Activated CD8-positive, alpha-beta T cell treated with anti-CD3 and anti-CD28 coated beads, Interleukin-2, amount 10 ng/mL, durations not matched to agents 7 days and 5 days (primary cell): ENCODE results near the gene MORN2. TPM values are rescaled to one million over a fixed set of nuclear protein-coding genes. Genes with fewer than 3 reads are reported as not detected.
A peak's percentile ranks its signal among the peaks of the same experiment; 100 is the strongest.

Source experiments
- ATAC-seq: fragments of 150-1000 bp; cut with Tn5 transposase; one replicate; pipeline ENCODE4 v1.10.0; 2021; ENCODE audit warnings: moderate library complexity
- CTCF ChIA-PET: fragments of 350-600 bp; sonication (Branson Sonifier 250); formaldehyde crosslinking; loops from one replicate; lab custom pipeline; 2021; ENCODE audit warnings: antibody characterized with exemption; lab: Charles Lee
- POLR2A ChIA-PET: fragments of 350-600 bp; sonication (Branson Sonifier 250); formaldehyde crosslinking; loops from one replicate; lab custom pipeline; 2021; ENCODE audit warnings: antibody characterized with exemption; lab: Charles Lee
- DNase-seq: peaks from one replicate; pipeline ENCODE4 v3.0.0-alpha.2; 2020
- H3K27ac Mint-ChIP-seq: one replicate; pipeline ENCODE4 v1.8.0; 2021; ENCODE audit warnings: mild to moderate bottlenecking, mixed read lengths
- H3K27me3 Mint-ChIP-seq: one replicate; pipeline ENCODE4 v1.8.0; 2021; ENCODE audit warnings: low read depth, mixed read lengths
- H3K36me3 Mint-ChIP-seq: one replicate; pipeline ENCODE4 v1.8.0; 2021; ENCODE audit warnings: low read depth, mixed read lengths
- H3K4me1 Mint-ChIP-seq: one replicate; pipeline ENCODE4 v1.8.0; 2021; ENCODE audit warnings: low read depth, mixed read lengths
- H3K4me3 Mint-ChIP-seq: one replicate; pipeline ENCODE4 v1.8.0; 2021; ENCODE audit warnings: mild to moderate bottlenecking, mixed read lengths
- H3K9me3 Mint-ChIP-seq: one replicate; pipeline ENCODE4 v1.8.0; 2022; ENCODE audit warnings: mixed read lengths; ENCODE audit not compliant: insufficient read depth
- total RNA-seq, 2 experiments: library from RNA; stranded (reverse); gene quantifications; one replicate each; pipeline ENCODE4 v1.2.3, GENCODE V29; 2021

MORN2 gene
- total RNA-seq, 2 experiments from 2014 or later, result 3.3 to 3.6 TPM

DNA sequence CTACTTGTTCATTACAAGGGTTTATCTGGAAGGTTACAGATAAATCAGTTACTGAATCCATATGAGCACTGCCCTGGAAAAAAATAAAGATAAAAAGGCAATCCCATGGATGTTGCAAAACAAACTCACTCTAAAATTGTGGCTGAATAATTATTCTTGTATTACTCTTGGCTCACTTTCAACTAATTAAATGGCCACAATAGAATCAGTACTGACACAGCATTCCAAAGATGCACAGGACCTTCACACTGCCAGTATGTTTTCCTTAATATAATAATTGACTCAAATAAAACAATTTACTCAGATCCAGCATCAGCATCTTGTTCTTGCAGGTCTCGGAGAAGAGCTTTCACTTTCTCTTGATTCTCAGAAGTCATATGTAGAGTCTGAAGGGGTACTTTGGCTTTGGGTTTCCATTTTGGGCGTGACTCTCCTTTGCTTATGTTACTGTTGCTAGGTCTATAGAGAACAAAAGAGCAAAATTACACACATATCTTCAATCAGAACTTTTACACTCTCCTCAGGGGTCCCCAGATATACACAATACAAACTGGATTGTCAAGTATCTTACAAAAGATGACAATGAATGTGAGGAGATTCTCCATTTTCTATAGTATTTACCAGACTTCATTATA, 12.6 kb upstream of the MORN2 start:
- ChIA-PET POLR2A (interaction anchor here (1.0 kb wide), 1 partner anchor 112 kb away, joined by 3 read pairs; the partner anchor contains the start of gene SRSF7), CTCF (no interaction called here)
- Mint-ChIP-seq H3K4me1 (peaks cover 8% of the 10 kb centered on the region), H3K27ac (no peak overlapping the region), H3K36me3 (peaks cover 38% of the 10 kb centered on the region), H3K27me3 (no peaks in the 10 kb centered on the region), H3K9me3 (no peaks in the 10 kb centered on the region), H3K4me3 (no peak overlapping the region)
- ATAC-seq, result peak; percentile 63
- no peak for DNase-seq

- peaks cover 8% of the 10 kb centered on the region for H3K4me1 Mint-ChIP-seq
- DNase-seq (no peak), ATAC-seq (no peak)
- no peak overlapping the region for H3K4me3 Mint-ChIP-seq
- H3K27ac Mint-ChIP-seq, result no peak overlapping the region
- no peaks in the 10 kb centered on the region for H3K27me3 Mint-ChIP-seq
- H3K9me3 Mint-ChIP-seq, result peaks cover 7% of the 10 kb centered on the region
- ChIA-PET CTCF (no interaction called here), POLR2A (no interaction called here)
- H3K36me3 Mint-ChIP-seq, result peaks cover 29% of the 10 kb centered on the region
Measured at GRCh38 chr2:38866773-38867443, 8.9 kb upstream of the MORN2 start.

DNA sequence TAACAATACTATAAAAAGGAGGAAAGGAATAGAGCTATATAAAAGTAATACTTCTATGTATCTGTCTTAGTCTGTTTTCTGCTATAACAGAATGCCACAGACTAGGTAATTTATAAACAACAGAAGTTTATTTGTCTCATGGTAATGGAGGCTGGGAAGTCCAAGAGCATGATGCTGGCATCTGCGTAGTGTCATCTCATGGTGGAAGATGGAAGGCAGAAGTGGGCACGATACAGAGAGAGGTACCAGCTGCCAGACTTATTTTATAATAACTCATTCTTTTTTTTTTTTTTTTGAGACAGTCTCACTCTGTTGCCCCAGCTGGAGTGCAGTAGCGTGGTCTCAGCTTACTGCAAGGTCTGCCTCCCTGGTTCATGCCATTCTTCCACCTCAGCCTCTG, 4.3 kb upstream of the MORN2 start:
- Mint-ChIP-seq H3K9me3 (peaks cover 15% of the 10 kb centered on the region), H3K27ac (no peak overlapping the region), H3K4me3 (no peak overlapping the region), H3K36me3 (peaks cover 25% of the 10 kb centered on the region), H3K27me3 (no peaks in the 10 kb centered on the region), H3K4me1 (peaks cover 18% of the 10 kb centered on the region)
- CTCF ChIA-PET, result no interaction called here
- POLR2A ChIA-PET, result no interaction called here
- ATAC-seq (no peak), DNase-seq (no peak)

DNA sequence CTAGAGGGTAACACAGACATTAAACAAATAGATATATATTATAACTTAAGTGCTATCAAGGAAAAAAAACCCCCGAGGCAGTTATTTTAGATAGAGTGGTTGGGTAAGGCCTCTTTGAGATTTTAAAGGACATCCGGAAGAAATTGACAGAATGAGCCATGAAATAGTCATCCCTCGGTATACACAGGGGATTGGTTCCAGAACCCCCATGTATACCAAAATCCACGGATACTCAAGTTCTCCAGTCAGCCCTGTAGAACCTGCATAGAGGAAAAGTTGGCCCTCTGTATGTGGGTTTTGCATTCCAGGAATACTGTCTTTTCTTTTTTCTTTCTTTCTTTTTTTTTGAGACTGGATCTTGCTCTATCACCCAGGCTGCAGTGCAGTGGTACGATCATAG, 2.0 kb upstream of the MORN2 start:
- DNase-seq (no peak), ATAC-seq (no peak)
- Mint-ChIP-seq H3K4me3 (no peak overlapping the region), H3K36me3 (peaks cover 20% of the 10 kb centered on the region), H3K27ac (no peak overlapping the region), H3K27me3 (no peaks in the 10 kb centered on the region), H3K4me1 (peaks cover 22% of the 10 kb centered on the region), H3K9me3 (peaks cover 15% of the 10 kb centered on the region)
- POLR2A ChIA-PET, result interaction anchor here (0.6 to 1.5 kb wide), 2 partner anchors 34 to 123 kb away, joined by 4 to 5 read pairs; partner anchors contain the start of gene SRSF7
- CTCF ChIA-PET, result no interaction called here

DNA sequence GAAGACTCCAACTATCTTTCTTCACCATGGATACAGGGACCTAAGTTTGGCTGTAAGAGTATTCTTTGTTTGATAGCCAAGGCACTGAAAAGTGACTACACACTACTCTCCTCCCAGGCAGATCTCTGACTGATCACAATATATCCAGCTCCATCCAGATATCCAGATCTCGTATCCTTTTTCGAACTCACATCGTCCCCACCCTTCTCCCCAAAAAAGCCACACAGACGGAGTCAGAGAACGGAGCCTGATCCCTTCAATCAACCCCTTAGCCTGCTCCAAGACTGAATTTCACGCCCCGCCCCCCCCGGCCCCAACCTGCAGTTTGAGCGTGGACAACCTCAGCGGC, 575 bp upstream of the MORN2 start:
- H3K36me3 Mint-ChIP-seq, result peaks cover 14% of the 10 kb centered on the region
- DNase-seq (no peak), ATAC-seq (peak; percentile 3)
- CTCF ChIA-PET, result interaction anchor here (1.9 kb wide), 1 partner anchor 72 kb away, joined by 7 read pairs; no protein-coding TSS in a partner anchor
- peaks cover 22% of the 10 kb centered on the region for H3K4me1 Mint-ChIP-seq
- H3K27me3 Mint-ChIP-seq, result no peaks in the 10 kb centered on the region
- peak overlapping the region; percentile 99 for H3K4me3 Mint-ChIP-seq
- H3K9me3 Mint-ChIP-seq, result peaks cover 8% of the 10 kb centered on the region
- POLR2A ChIA-PET, result interaction anchor here (1.0 kb wide), 1 partner anchor 239 kb away, joined by 3 read pairs; no protein-coding TSS in a partner anchor
- peak overlapping the region; percentile 93 for H3K27ac Mint-ChIP-seq

DNA sequence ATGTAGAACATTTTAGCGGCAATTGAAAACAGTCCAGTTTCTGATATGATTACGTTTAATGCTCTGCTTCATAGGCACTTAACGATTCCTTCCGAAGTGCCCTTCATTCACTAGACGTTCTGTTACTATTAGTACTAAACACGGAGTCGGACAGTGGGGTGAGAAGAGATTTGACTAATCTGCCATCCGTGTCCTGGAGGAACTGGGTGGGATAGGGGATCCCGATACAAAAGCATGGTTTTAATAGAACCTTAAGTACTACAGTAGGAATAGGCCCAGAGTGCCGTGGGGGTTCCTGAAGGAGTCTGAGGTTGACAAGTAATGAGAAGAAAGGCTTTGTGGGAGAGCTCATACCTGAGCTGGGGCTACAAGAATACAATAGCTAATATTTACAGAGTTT, 631 bp downstream of the MORN2 start:
- ChIA-PET POLR2A (interaction anchor here (0.6 to 1.0 kb wide), 3 partner anchors 20 to 126 kb away, joined by 3 to 5 read pairs (median 3); partner anchors contain the start of gene SRSF7), CTCF (interaction anchor here (1.9 kb wide), 1 partner anchor 71 kb away, joined by 7 read pairs; no protein-coding TSS in a partner anchor)
- Mint-ChIP-seq H3K9me3 (peaks cover 8% of the 10 kb centered on the region), H3K27me3 (no peaks in the 10 kb centered on the region), H3K27ac (peak overlapping the region; percentile 93), H3K4me1 (peaks cover 22% of the 10 kb centered on the region), H3K4me3 (peak overlapping the region; percentile 99), H3K36me3 (peaks cover 13% of the 10 kb centered on the region)
- no peak for ATAC-seq
- no peak for DNase-seq

DNA sequence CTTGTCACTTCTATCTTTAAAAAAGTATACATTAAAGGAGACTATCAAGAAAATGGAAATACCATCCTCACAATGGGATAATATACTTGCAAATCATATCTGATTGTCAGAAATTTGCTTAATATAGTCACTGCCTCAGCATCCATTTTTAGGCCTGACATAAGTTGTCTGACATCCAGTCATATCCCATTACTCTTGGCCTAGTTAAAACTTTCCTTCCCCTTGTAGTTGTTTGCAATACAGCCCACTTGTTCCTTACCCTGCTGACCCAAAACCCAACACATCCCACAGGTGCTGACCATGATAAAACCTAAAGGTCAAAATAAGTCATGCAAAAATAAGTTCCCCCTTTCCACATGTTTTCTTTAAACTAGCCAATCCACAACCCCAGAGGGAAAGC, 10.3 kb downstream of the MORN2 start:
- Mint-ChIP-seq H3K4me3 (no peak overlapping the region), H3K27ac (no peak overlapping the region), H3K27me3 (peaks cover 7% of the 10 kb centered on the region), H3K4me1 (no peaks in the 10 kb centered on the region), H3K36me3 (no peaks in the 10 kb centered on the region), H3K9me3 (no peaks in the 10 kb centered on the region)
- ATAC-seq (no peak), DNase-seq (no peak)
- ChIA-PET CTCF (no interaction called here), POLR2A (no interaction called here)

GRCh38 chr2:38887347-38887746, 11.6 kb downstream of the MORN2 start:
- Mint-ChIP-seq H3K27ac (no peak overlapping the region), H3K9me3 (no peaks in the 10 kb centered on the region), H3K4me3 (no peak overlapping the region), H3K27me3 (peaks cover 10% of the 10 kb centered on the region), H3K36me3 (no peaks in the 10 kb centered on the region), H3K4me1 (no peaks in the 10 kb centered on the region)
- POLR2A ChIA-PET, result no interaction called here
- ATAC-seq (no peak), DNase-seq (no peak)
- CTCF ChIA-PET, result no interaction called here

GRCh38 chr2:38887902-38888554, 12.3 kb downstream of the MORN2 start:
- no peak overlapping the region for H3K27ac Mint-ChIP-seq
- no peaks in the 10 kb centered on the region for H3K9me3 Mint-ChIP-seq
- no peaks in the 10 kb centered on the region for H3K4me1 Mint-ChIP-seq
- no peaks in the 10 kb centered on the region for H3K36me3 Mint-ChIP-seq
- CTCF ChIA-PET, result no interaction called here
- peaks cover 10% of the 10 kb centered on the region for H3K27me3 Mint-ChIP-seq
- no peak for DNase-seq
- no peak overlapping the region for H3K4me3 Mint-ChIP-seq
- POLR2A ChIA-PET, result no interaction called here
- ATAC-seq, result no peak

- Mint-ChIP-seq H3K4me3 (no peak overlapping the region), H3K27ac (no peak overlapping the region)
Measured at GRCh38 chr2:38889045-38889444, 13.3 kb downstream of the MORN2 start.

GRCh38 chr2:38889575-38889974, 13.8 kb downstream of the MORN2 start, which contains the start of gene ARHGEF33:
ARHGEF33 (plus strand) TSS chr2:38889875; CDS start chr2:38919448, 29,573 bp downstream.
- ChIA-PET CTCF (no interaction called here), POLR2A (no interaction called here)
- ATAC-seq (no peak), DNase-seq (no peak)
- no peak within 1 kb of the TSS for H3K27ac Mint-ChIP-seq
- peaks cover 10% of the 10 kb centered on the region for H3K27me3 Mint-ChIP-seq
- H3K9me3 Mint-ChIP-seq, result no peaks in the 10 kb centered on the region
- no peaks in the 10 kb centered on the region for H3K36me3 Mint-ChIP-seq
- no peaks in the 10 kb centered on the region for H3K4me1 Mint-ChIP-seq
- H3K4me3 Mint-ChIP-seq, result no peak within 1 kb of the TSS

More at GRCh38 chr2:38889045-38889444, 13.3 kb downstream of the MORN2 start:
- no peaks in the 10 kb centered on the region for H3K4me1 Mint-ChIP-seq
- peaks cover 10% of the 10 kb centered on the region for H3K27me3 Mint-ChIP-seq
- no peaks in the 10 kb centered on the region for H3K9me3 Mint-ChIP-seq
- CTCF ChIA-PET, result no interaction called here
- ATAC-seq, result no peak
- H3K36me3 Mint-ChIP-seq, result no peaks in the 10 kb centered on the region
- POLR2A ChIA-PET, result no interaction called here
- no peak for DNase-seq
